Measurements from ENCODE around the gene PSKH1.

PSKH1 gene

DNA sequence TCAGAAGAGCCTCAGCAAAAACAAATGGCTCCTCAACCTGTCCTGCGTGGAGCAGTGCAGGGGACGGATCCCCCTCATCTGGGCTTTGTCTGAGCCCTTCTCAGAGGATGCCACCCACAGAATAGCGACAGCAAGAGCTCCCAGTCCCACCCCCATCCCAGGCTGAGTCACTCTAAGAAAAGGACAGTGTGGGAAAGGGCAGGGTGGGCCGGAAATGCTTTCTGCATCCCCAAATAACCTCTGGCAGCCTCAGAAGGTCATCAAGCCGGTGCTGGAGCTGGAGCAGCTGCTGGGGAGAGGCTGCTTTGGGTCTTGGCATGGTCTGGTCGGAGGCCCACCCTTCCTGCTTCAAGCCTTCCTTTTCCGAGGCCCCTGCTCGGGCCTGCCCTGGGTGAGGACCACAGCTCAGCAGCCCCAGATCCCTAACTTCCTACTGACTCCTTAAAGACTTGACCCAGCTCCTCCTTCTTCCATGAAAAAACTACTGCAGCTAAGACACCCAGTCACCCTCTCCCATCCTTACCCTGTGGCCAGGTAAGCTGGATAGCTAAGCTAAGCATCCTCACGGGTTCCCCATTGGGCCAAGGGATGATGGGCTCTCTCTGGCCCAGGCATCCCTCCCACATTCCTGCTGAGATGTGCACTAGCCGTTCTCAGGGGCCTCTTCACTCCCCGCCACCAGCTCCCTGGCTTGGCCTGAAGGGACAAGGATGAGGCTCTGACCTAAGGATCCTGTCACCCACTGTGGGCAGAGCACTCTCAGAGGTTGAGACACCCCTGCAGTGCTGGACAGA is 66.7 kb downstream of the PSKH1 start:
- Mint-ChIP-seq H3K4me1 (ENCODE audit: low read depth) (no peaks in the 10 kb centered on the region), H3K36me3 (ENCODE audit: low read depth) (peaks cover 10% of the 10 kb centered on the region), H3K9me3 (no peaks in the 10 kb centered on the region), H3K27ac (no peak overlapping the region), H3K4me3 (no peak overlapping the region), H3K27me3 (no peaks in the 10 kb centered on the region)

GRCh38 chr16:67961551-67961957 is 68.5 kb downstream of the PSKH1 start:
- H3K9me3 Mint-ChIP-seq, result no peaks in the 10 kb centered on the region
- H3K27ac Mint-ChIP-seq, result no peak overlapping the region
- H3K4me1 Mint-ChIP-seq (ENCODE audit: low read depth), result peaks cover 2% of the 10 kb centered on the region
- no peak overlapping the region for H3K4me3 Mint-ChIP-seq
- H3K36me3 Mint-ChIP-seq (ENCODE audit: low read depth), result peaks cover 14% of the 10 kb centered on the region
- H3K27me3 Mint-ChIP-seq, result no peaks in the 10 kb centered on the region

DNA sequence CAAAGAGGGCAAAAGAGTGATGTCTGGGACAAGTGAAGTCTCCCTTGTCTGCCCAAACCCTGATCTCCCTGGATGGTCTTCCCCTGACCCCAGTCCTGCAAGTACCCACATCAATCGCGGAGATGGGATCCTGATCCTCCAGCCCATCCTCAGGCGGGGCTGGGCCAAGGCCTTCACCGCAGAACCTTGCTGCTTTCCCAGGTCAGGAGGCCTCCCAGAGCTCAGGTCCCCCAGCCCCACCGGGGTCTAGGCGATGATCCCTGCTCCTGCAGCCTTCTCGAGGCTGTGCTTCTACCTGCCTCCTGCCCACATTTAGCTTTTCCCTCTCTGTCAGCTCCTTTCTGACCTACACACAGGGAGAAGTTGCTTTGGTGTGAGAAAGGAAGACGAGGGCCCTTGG is 69.1 kb downstream of the PSKH1 start:
- peaks cover 7% of the 10 kb centered on the region for H3K4me1 Mint-ChIP-seq (ENCODE audit: low read depth)
- no peaks in the 10 kb centered on the region for H3K9me3 Mint-ChIP-seq
- H3K36me3 Mint-ChIP-seq (ENCODE audit: low read depth), result peaks cover 14% of the 10 kb centered on the region
- no peaks in the 10 kb centered on the region for H3K27me3 Mint-ChIP-seq
- no peak overlapping the region for H3K27ac Mint-ChIP-seq
- H3K4me3 Mint-ChIP-seq, result no peak overlapping the region

GRCh38 chr16:67963292-67963661 is 70.2 kb downstream of the PSKH1 start:
- H3K4me1 Mint-ChIP-seq (ENCODE audit: low read depth), result peaks cover 15% of the 10 kb centered on the region
- H3K9me3 Mint-ChIP-seq, result no peaks in the 10 kb centered on the region
- no peak overlapping the region for H3K27ac Mint-ChIP-seq
- H3K27me3 Mint-ChIP-seq, result no peaks in the 10 kb centered on the region
- peaks cover 12% of the 10 kb centered on the region for H3K36me3 Mint-ChIP-seq (ENCODE audit: low read depth)
- H3K4me3 Mint-ChIP-seq, result no peak overlapping the region

DNA sequence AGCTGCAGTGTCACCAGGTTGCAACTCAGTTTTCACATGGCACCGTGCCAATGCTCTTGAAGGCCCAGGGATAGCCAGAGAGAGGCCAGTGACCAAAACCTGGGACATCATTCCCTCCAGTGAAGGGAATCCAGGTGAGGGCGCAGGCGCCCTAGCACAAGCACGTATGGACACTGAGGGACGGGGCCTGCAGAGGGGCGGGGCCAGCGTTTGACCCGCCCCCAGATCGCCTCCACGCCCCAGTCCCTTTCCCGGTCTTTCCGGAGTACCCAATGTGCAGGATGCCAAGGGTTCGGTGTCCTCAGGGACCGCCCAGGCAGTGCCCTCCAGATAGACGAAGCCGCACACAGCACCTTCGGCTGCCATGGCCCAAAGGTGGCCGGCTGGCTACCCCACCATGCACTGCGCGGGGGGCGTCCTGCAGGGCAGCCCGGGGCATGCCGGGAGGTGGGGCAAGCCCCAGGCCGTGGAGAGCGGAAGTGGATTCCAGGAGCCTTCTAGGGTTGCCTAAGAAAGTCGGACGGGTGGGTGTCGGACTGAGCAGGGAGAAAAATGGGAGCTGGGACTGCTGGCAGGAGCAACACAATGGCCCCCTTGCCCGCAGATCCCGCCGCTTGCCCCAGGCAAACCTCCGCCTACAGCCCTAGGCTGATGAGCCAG is 70.7 kb downstream of the PSKH1 start:
- Mint-ChIP-seq H3K9me3 (no peaks in the 10 kb centered on the region), H3K4me1 (ENCODE audit: low read depth) (peaks cover 17% of the 10 kb centered on the region), H3K27me3 (no peaks in the 10 kb centered on the region), H3K27ac (no peak overlapping the region), H3K4me3 (no peak overlapping the region), H3K36me3 (ENCODE audit: low read depth) (peaks cover 9% of the 10 kb centered on the region)

GRCh38 chr16:67964477-67965131 is 71.5 kb downstream of the PSKH1 start:
- Mint-ChIP-seq H3K9me3 (no peaks in the 10 kb centered on the region), H3K27me3 (no peaks in the 10 kb centered on the region), H3K4me3 (no peak overlapping the region), H3K27ac (no peak overlapping the region), H3K36me3 (ENCODE audit: low read depth) (peaks cover 9% of the 10 kb centered on the region), H3K4me1 (ENCODE audit: low read depth) (peaks cover 24% of the 10 kb centered on the region)

- H3K27me3 Mint-ChIP-seq, result no peaks in the 10 kb centered on the region
- no peak overlapping the region for H3K27ac Mint-ChIP-seq
- H3K4me1 Mint-ChIP-seq (ENCODE audit: low read depth), result peaks cover 25% of the 10 kb centered on the region
- no peak overlapping the region for H3K4me3 Mint-ChIP-seq
- H3K9me3 Mint-ChIP-seq, result no peaks in the 10 kb centered on the region
- H3K36me3 Mint-ChIP-seq (ENCODE audit: low read depth), result peaks cover 7% of the 10 kb centered on the region
Measured at GRCh38 chr16:67965668-67966548, 72.9 kb downstream of the PSKH1 start.

DNA sequence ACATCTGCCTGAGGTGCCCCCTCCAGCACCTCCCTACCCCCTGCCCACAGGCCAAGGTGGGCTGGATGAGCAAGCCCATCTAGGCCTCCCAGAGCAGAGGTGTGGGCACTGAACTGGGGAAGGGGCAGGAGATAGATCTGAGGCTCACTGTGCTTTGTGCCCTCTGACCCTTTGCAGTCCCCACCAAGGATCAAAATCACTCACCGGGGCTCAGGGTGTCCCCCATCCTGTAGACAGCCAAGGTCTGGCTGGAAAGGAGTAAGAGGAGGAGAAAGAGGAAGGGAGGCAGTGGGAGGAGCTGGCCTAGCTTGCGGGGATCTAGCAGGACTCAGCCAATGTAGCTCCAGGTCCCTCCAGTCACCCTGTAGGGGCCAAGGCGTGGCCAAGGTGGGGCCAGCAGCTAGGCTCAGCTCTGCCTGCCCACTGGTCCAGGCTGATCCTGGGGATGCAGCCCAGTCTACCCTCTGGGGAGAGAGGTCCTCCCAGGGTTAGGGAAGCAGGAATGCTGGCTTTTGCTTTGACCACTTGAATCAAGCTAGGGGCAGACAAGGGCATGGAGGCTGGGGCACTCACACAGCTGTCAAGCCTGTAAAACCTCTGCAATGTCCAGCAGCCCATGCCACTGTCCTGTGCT is 73.6 kb downstream of the PSKH1 start:
- peak overlapping the region; percentile 98 for H3K4me3 Mint-ChIP-seq
- no peaks in the 10 kb centered on the region for H3K9me3 Mint-ChIP-seq
- no peak overlapping the region for H3K27ac Mint-ChIP-seq
- H3K27me3 Mint-ChIP-seq, result no peaks in the 10 kb centered on the region
- H3K4me1 Mint-ChIP-seq (ENCODE audit: low read depth), result peaks cover 25% of the 10 kb centered on the region
- peaks cover 4% of the 10 kb centered on the region for H3K36me3 Mint-ChIP-seq (ENCODE audit: low read depth)

- peaks cover 25% of the 10 kb centered on the region for H3K4me1 Mint-ChIP-seq (ENCODE audit: low read depth)
- H3K9me3 Mint-ChIP-seq, result no peaks in the 10 kb centered on the region
- peak overlapping the region; percentile 98 for H3K4me3 Mint-ChIP-seq
- H3K27me3 Mint-ChIP-seq, result no peaks in the 10 kb centered on the region
- H3K36me3 Mint-ChIP-seq (ENCODE audit: low read depth), result peaks cover 4% of the 10 kb centered on the region
- H3K27ac Mint-ChIP-seq, result peak overlapping the region; percentile 94
Measured at GRCh38 chr16:67967183-67967957, 74.3 kb downstream of the PSKH1 start.

GRCh38 chr16:67967958-67968399 is 74.9 kb downstream of the PSKH1 start:
- Mint-ChIP-seq H3K27ac (peak overlapping the region; percentile 94), H3K4me3 (peak overlapping the region; percentile 98)

DNA sequence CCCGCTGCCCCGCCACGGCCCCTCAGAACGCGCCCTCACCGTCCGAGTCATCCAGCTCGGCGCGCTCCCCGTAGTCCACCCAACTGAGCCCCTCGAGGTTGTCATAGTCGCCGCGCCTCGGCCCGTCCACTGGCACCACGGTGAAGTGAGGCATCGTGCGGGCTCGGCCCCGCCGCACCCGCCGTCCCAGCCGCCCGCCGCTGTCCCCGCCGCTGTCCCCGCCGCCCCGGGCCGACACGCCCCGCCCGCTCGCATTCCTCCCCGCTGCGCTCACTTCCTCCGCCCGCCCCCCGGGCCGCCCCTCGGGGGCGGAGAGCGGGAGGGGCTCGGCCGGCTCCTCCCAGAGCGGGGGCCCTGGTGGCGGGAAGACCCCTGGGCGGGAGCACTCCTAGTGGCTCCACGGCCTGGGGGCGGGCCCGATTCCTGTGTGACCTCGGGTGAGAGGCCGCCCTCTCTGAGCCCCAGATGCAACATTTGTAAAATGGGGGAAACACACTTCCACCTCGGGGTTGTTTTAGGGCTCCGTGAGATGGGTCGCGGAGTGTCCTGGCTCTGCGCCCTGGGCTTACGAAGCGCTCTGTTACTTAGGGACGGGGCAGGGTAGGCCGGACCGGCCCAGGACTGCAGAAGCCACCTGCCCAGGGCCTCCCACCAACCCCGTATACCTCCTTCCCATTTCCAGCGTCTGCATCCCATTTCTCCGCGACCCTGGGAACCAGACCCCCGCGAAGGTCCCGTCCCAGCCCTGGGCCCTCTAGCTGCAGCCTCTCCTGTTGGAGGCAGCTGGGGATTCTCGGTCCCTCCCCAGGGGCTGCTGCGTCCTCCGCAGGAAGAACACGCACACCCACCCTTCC is 75.6 kb downstream of the PSKH1 start, which contains the start of gene SLC12A4:
Gene SLC12A4, minus strand, starts transcription at position 238 of the 854 bp plus-strand sequence. Its CDS starts 84 bp downstream, at position 154.
- no peaks in the 10 kb centered on the region for H3K27me3 Mint-ChIP-seq
- peak within 1 kb of the TSS; percentile 98 for H3K4me3 Mint-ChIP-seq
- H3K27ac Mint-ChIP-seq, result peak within 1 kb of the TSS; percentile 94
- no peaks in the 10 kb centered on the region for H3K9me3 Mint-ChIP-seq
- peaks cover 4% of the 10 kb centered on the region for H3K36me3 Mint-ChIP-seq (ENCODE audit: low read depth)
- H3K4me1 Mint-ChIP-seq (ENCODE audit: low read depth), result peaks cover 25% of the 10 kb centered on the region

More at GRCh38 chr16:67967958-67968399, 74.9 kb downstream of the PSKH1 start:
- peaks cover 25% of the 10 kb centered on the region for H3K4me1 Mint-ChIP-seq (ENCODE audit: low read depth)
- H3K36me3 Mint-ChIP-seq (ENCODE audit: low read depth), result peaks cover 4% of the 10 kb centered on the region
- no peaks in the 10 kb centered on the region for H3K27me3 Mint-ChIP-seq
- H3K9me3 Mint-ChIP-seq, result no peaks in the 10 kb centered on the region

DNA sequence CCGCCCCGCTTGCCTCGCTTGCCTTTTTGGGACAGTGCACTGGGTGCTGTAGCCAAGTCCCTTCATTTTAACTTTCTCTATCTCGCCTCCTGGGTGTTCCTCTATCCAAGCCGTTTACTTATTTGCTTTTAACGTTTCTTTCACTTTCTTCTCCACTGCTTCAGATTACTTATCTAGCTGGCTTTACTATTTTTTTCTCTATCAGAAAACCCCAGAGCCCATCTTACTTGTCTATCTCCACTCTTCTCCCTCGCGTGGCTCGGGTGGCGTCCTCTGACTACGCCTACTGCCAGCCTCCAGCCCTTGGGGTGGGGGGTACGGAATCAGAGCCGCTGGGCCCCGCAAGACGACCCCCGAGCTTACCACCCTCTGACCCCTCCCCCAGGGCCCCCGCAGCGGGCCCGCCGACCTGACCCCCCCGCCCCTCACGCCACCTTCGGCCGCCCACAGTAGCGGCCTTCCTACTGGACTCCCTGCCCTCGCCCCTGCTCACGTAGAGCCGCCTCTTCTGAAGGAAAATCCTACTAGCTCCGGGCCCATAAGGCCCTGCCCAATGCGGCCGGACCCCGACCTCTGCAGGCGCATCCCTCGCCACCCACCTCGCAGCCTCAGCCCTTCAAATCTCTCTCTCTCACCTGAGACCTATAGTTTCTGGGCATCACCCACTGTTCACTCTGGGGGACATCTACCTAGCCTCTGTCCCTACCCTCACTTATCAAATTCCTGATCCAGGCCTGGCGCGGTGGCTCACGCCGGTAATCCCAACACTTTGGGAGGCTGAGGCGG is 76.4 kb downstream of the PSKH1 start:
- peaks cover 25% of the 10 kb centered on the region for H3K4me1 Mint-ChIP-seq (ENCODE audit: low read depth)
- H3K4me3 Mint-ChIP-seq, result peak overlapping the region; percentile 98
- no peaks in the 10 kb centered on the region for H3K9me3 Mint-ChIP-seq
- H3K27me3 Mint-ChIP-seq, result no peaks in the 10 kb centered on the region
- H3K36me3 Mint-ChIP-seq (ENCODE audit: low read depth), result peaks cover 4% of the 10 kb centered on the region
- H3K27ac Mint-ChIP-seq, result peak overlapping the region; percentile 94

All from stimulated activated naive CD8-positive, alpha-beta T cell treated with anti-CD3 and anti-CD28 coated beads, Interleukin-15, Interleukin-2, amounts not matched to agents 100 ng/mL and 50 ng/mL, for 24 hours (primary cell).